HG03103 (cell line): ENCODE measurements around the gene OBSL1.

Experiments used
- ATAC-seq: cut with Tn5 transposase; IDR thresholded peaks from one replicate; pipeline ENCODE4 v1.9.1; 2021; ENCODE audit warnings: low read depth; ENCODE audit not compliant: unreplicated experiment

Gene OBSL1

GRCh38 chr2:219571311-219572236 is at the start of gene OBSL1:
TSS of gene OBSL1 (minus strand) at chr2:219571539. CDS start at chr2:219571232, 307 bp downstream.
- ATAC-seq: no peak

- ATAC-seq: no peak
Measured at GRCh38 chr2:219620546-219620945, 49.2 kb upstream of the OBSL1 start.

DNA sequence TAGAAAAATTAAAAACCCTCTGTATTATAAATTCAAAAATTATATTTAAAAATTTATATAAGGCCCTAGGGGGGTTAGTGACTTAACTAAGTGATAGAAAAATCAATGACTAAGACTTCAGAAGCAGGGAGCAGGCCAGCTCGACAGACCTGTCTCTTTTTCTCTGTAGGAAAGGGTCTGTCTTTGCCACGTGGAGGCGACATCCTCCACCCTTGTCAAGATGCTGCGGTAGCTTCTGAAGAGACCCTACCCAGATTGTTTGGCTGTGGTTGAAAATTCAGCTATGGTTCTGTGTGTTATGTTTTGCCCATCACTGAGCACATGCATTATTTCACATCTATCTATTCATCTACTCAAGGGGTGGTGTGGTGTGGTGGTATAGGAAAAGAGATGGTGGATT is 47.9 kb upstream of the OBSL1 start:
- ATAC-seq: no peak

- ATAC-seq: no peak
Measured at GRCh38 chr2:219618733-219619122, 47.4 kb upstream of the OBSL1 start.

- ATAC-seq: no peak
Measured at GRCh38 chr2:219616550-219616949, 45.2 kb upstream of the OBSL1 start.

DNA sequence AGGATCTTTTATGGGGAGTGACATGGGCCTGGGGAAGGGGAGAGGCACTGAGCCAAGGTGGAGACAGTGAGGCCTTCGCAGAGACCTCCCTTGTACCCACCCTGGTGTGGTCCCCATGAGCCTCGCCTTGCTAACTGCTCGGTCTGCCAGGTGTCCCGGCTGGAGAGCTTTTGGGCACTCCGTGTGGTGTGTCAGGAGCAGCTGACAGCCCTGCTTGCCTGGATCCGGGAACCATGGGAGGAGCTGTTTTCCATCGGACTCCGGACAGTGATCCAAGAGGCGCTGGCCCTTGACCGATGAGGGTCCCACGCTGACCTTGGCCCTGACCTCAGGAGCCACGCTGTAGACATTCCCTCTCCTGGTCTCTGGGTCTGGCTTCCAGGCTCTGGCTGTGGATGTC is 44.6 kb upstream of the OBSL1 start:
- no peak for ATAC-seq

DNA sequence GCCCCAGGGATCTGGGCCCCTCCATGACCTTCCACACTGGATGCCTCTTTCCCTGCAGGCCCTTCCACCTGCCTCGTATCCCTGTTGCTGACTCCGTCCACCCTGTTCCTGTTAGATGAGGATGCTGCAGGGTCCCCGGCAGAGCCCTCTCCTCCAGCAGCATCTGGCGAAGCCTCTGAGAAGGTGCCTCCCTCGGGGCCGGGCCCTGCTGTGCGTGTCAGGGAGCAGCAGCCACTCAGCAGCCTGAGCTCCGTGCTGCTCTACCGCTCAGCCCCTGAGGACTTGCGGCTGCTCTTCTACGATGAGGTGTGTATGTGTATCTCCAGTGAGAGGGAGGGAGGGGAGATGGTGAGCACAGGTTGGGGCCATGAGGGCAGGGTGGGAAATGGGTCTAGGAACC is 43.7 kb upstream of the OBSL1 start:
- ATAC-seq: no peak

- no peak for ATAC-seq
Measured at GRCh38 chr2:219614076-219614860, 42.9 kb upstream of the OBSL1 start.

DNA sequence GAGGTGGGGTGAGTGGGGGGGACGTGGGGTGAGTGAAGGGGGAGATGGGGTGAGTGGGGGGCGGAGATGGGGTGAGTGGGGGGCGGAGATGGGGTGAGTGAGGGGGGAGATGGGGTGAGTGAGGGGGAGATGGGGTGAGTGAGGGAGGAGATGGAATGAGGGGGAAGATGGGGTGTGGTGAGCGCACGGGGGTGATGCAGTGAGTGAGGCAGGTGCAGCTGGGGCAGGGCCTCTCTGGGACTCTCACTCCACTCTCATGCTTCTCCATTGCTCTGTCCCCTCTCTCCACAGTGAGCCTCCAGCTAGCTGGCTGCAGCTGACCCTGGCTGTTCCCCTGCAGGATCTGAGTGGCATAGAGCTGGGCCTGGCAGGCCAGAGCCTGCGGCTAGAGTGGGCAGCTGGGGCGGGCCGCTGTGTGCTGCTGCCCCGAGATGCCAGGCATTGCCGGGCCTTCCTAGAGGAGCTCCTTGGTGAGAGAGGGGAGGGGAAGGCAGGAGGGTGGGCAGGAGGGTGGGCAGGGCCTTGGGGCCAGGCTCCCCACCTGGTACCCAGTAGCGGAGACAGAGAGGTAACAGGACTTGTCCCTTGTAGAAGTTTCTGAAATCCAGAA is 42.2 kb upstream of the OBSL1 start:
- no peak for ATAC-seq

DNA sequence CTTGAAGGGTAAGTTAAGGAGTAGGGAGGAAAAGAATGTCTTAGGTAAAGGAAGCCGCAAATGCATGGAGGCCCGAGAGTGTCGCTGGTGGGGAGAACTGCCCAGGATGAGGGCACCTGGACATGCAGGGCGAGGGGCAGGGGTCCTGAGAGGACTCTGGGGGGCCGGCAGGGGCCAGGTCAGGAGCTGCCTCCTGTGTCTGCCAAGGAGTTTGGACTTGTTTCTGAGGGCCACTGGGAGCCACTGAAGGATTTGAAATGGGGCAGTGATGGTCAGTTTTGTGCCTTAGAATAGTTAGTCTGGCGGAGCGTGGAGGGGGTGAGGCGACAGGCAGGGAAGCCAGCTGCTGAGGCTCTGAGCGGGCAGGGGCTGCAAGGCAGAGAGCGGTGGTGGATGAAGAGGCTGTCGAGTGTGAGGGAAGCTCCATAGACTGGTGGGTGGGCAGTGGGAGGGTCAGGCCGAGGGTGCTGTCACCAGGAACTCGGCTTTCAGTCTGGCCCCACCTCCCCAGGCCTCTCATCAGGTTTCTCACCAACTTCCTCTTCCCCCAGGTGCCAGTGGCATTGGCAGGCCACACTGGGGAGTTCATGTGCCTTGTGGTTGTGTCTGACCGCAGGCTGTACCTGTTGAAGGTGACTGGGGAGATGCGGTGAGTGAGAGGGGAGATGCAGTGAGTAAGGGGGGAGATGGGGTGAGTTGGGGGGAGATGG is 41.4 kb upstream of the OBSL1 start:
- peak; percentile 65 for ATAC-seq

- no peak for ATAC-seq
Measured at GRCh38 chr2:219611866-219612576, 40.7 kb upstream of the OBSL1 start.

DNA sequence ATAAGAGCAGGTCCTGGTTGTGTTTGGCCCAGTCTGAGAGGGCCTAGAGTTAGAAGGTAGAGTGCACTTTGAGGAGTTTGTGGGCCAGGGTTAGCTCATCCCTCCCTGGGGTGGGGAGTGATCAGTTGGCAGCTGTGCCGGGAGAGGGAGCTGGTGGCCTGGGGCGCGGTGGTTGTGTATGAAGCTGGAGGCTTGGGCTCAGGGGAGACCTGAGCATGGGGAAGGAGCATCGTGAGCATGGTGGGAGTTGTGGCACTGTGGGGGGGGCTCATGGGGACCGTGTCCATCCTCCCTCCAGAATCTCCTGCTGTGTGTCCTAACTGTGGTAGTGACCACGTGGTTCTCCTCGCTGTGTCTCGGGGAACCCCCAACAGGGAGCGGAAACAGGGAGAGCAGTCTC is 40.0 kb upstream of the OBSL1 start:
- ATAC-seq: no peak

DNA sequence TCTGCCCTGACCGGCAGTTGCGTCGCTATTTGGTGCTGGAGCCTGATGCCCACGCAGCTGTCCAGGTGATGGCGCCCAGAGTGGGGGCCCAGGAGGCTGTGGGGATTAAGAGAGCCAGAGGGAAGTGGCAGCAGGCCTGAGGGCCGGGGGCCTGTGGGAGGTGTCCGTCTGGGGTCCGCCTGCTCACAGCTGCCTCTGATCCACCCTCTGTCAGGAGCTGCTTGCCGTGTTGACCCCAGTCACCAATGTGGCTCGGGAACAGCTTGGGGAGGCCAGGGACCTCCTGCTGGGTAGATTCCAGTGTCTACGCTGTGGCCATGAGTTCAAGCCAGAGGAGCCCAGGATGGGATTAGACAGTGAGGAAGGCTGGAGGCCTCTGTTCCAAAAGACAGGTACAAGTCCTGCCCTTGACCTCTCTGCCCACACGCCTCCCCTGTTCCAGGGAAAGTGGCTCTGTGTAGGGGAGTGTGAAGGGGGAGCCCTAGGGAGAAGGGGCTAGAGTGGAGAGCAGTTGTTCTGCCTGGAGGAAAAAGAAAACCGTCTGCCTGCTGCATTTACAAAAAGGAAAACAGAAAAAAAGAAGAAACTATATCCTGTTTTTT is 37.9 kb upstream of the OBSL1 start:
- ATAC-seq: no peak

GRCh38 chr2:219608399-219608964 is 37.1 kb upstream of the OBSL1 start:
- ATAC-seq: no peak

DNA sequence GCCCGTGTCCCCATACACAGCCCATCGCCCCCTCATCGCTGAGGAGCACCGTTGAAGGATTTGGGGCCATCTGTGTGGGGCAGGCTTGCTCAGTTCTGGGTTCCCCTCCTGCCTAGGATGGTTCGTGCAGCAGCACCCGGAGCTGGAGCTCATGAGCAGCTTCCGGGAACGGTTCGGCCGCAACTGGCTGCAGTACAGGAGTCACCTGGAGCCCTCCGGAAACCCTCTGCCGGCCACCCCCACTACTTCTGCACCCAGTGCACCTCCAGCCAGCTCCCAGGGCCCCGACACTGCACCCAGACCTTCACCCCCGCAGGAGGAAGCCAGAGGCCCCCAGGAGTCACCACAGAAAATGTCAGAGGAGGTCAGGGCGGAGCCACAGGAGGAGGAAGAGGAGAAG is 36.6 kb upstream of the OBSL1 start:
- ATAC-seq: no peak

DNA sequence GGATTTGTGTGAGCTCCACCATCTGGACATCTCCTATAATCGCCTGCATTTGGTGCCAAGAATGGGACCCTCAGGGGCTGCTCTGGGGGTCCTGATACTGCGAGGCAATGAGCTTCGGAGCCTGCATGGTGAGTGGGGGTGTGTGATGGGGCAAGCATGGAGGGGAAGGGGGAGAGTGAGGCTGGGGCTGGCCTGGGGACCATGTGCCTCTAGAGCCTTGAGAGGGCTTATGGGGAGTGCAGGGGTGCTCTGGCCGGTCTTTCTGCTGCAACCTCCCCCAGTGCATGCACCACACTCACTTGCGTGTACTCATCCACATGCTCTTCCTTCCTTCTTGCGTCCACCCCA is 34.2 kb upstream of the OBSL1 start:
- ATAC-seq: no peak

DNA sequence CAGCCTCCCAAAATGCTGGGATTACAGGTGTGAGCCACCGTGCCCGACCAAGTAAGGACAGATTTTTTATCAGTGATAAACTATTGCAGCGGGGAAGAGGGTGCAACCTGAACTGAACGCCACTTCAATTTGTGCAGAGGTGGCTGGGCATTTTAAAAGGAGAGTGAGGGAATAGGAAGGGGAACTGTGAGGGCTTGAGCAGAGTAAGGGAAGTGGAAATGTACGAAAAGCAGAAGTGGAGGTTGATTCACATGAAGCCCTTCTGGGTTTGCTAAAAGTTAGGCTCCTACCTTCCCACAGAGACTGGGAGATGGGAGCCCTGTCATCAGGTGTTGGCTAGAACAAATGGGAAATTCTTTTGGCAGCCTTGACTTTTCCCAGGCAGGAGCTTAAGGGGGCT is 32.4 kb upstream of the OBSL1 start:
- peak; percentile 64 for ATAC-seq

GRCh38 chr2:219598308-219599078 is 27.2 kb upstream of the OBSL1 start:
- no peak for ATAC-seq
